ENCODE data around the gene TIMM8A. TPM values are rescaled to one million over a fixed set of nuclear protein-coding genes. Genes with fewer than 3 reads are reported as not detected.
A peak's percentile ranks its signal among the peaks of the same experiment; 100 is the strongest.

Gene TIMM8A
- total RNA-seq, 4 donors from 2014 or later, result 2.6 to 7.5 (median 5.4) TPM

- no peak for DNase-seq (ENCODE audit: low spot score in 2 of 2)
- no peaks in the 10 kb centered on the region for H3K36me3 ChIP-seq
- peaks cover 0 to 10% of the 10 kb centered on the region in 2 donors for H3K27me3 ChIP-seq
- H3K27ac ChIP-seq, result no peak overlapping the region
- H3K9me3 ChIP-seq, result no peaks in the 10 kb centered on the region
- no peaks in the 10 kb centered on the region for H3K4me1 ChIP-seq
- H3K4me3 ChIP-seq, result no peak overlapping the region
- TF ChIP-seq POLR2A (IDR thresholded peaks at IDR 0.05) (no peak), CTCF (IDR thresholded peaks at IDR 0.05) (no peak), EP300 (IDR thresholded peaks at IDR 0.05) (no peak)
- WGBS, 2 donors, result 80 to 88% methylated on average over 3 of the region's 3 CpGs
Observed at GRCh38 chrX:101362116-101362515, 13.6 kb upstream of the TIMM8A start.

DNA sequence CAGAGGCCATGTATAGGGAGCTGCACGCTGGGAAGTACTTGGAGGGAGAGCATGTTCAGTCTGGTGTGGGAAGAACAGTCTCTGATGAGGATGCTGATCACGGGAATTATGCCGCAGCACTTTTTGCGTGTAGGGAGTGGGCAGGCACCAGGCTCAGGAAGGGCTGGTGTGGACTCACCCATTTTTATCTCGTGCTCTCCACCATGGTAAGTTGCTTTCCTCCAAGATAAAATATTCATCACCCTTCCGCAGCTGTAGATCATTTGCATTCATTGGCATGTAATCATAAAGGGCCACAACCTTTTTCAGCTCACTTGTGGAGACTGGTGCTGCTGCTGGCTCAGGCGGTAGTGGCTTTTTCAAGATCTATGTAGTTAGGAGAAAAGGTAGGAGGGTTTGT, 11.8 kb upstream of the TIMM8A start:
- 64 to 77% methylated on average over 7 of the region's 7 CpGs for WGBS, 2 donors
- no peak for DNase-seq (ENCODE audit: low spot score in 2 of 2)
- no peak overlapping the region for H3K4me3 ChIP-seq
- H3K9me3 ChIP-seq, result no peaks in the 10 kb centered on the region
- H3K4me1 ChIP-seq, result no peaks in the 10 kb centered on the region
- no peak overlapping the region for H3K27ac ChIP-seq
- no peaks in the 10 kb centered on the region for H3K36me3 ChIP-seq
- peaks cover 0 to 10% of the 10 kb centered on the region in 2 donors for H3K27me3 ChIP-seq
- TF ChIP-seq POLR2A (IDR thresholded peaks at IDR 0.05) (no peak), EP300 (IDR thresholded peaks at IDR 0.05) (no peak), CTCF (IDR thresholded peaks at IDR 0.05) (no peak)

- Histone ChIP-seq H3K4me1 (no peaks in the 10 kb centered on the region), H3K9me3 (no peaks in the 10 kb centered on the region), H3K4me3 (no peak overlapping the region), H3K27ac (no peak overlapping the region), H3K36me3 (no peaks in the 10 kb centered on the region), H3K27me3 (peaks cover 0 to 10% of the 10 kb centered on the region in 2 donors)
- 45 to 62% methylated on average over 1 of the region's 1 CpG for WGBS, 2 donors
- DNase-seq (ENCODE audit: low spot score in 2 of 2), result no peak
- TF ChIP-seq EP300 (IDR thresholded peaks at IDR 0.05) (no peak), POLR2A (IDR thresholded peaks at IDR 0.05) (no peak), CTCF (IDR thresholded peaks at IDR 0.05) (no peak)
Observed at GRCh38 chrX:101359966-101360365, 11.4 kb upstream of the TIMM8A start.

DNA sequence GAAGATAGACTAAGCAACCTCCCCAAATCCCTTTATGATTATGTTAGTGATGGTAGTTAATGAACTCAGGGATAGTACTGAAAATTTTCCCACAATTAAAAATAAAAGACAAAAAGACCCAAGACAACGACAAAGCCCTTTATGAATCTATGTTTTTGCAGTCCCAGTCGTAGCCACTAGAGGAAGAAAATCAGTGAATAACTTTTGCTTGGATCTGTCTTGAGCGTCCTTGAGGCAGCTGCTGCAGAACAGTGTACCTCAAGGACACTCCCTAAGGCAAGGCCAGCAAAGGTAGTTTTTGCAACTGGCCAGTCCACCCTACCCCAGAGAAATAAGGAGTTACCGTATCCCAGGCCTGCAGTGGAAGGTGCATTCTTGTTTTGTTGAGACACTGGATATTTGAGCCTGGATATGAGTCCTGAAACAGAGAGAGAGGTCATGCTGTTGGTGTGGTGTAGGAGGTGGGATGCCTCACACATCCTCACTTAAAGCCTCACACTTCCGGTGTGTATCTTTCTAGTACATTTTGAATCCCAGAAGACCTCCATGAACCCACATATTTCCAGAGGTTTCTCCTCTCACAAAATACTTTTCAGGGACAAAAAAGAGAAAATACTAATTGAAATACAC, 8.7 kb upstream of the TIMM8A start:
- WGBS, 2 donors, result 45 to 54% methylated on average over 5 of the region's 5 CpGs
- TF ChIP-seq EP300 (IDR thresholded peaks at IDR 0.05), result no peak
- TF ChIP-seq POLR2A (IDR thresholded peaks at IDR 0.05), result no peak
- peak in 2 of 5 experiments; percentile 13 to 25 for TF ChIP-seq CTCF (IDR thresholded peaks at IDR 0.05)
- Histone ChIP-seq H3K27ac (no peak overlapping the region), H3K4me1 (no peaks in the 10 kb centered on the region), H3K27me3 (peaks cover 0 to 10% of the 10 kb centered on the region in 2 donors), H3K9me3 (no peaks in the 10 kb centered on the region), H3K36me3 (no peaks in the 10 kb centered on the region), H3K4me3 (no peak overlapping the region)
- no peak for DNase-seq (ENCODE audit: low spot score in 2 of 2)

GRCh38 chrX:101349193-101349562, 636 bp upstream of the TIMM8A start:
- DNase-seq (ENCODE audit: low spot score in 2 of 2), result no peak
- H3K9me3 ChIP-seq, result no peaks in the 10 kb centered on the region
- H3K27me3 ChIP-seq, result peaks cover 0 to 3% of the 10 kb centered on the region in 2 donors
- peaks cover 0 to 16% (median 0%) of the 10 kb centered on the region in 4 donors for H3K4me1 ChIP-seq
- H3K4me3 ChIP-seq, result peak overlapping the region; percentile 38 to 72 (median 66)
- H3K27ac ChIP-seq, result peak overlapping the region in 1 of 4 donors; percentile 93
- H3K36me3 ChIP-seq, result peaks cover 0 to 8% (median 0%) of the 10 kb centered on the region in 3 donors
- no peak for TF ChIP-seq EP300 (IDR thresholded peaks at IDR 0.05)
- TF ChIP-seq CTCF (IDR thresholded peaks at IDR 0.05), result no peak
- no peak for TF ChIP-seq POLR2A (IDR thresholded peaks at IDR 0.05)
- WGBS, 2 donors, result 15 to 41% methylated on average over 4 of the region's 4 CpGs
